Muscle of leg (tissue), 11 donors: Measurements from ENCODE around the gene SEMA4F. TPM values are rescaled to one million over a fixed set of nuclear protein-coding genes. Genes with fewer than 3 reads are reported as not detected.
A peak's percentile ranks its signal among the peaks of the same experiment; 100 is the strongest.

Source experiments
- DNase-seq: peaks from one replicate; pipeline ENCODE4 v3.0.0; 2013
- H3K27ac ChIP-seq: one replicate; pipeline ENCODE4 v1.5.1; 2013; ENCODE audit warnings: mild to moderate bottlenecking, low read length, control low read depth
- H3K27me3 ChIP-seq: one replicate; pipeline ENCODE4 v1.6.1; 2013; ENCODE audit warnings: low read length; ENCODE audit not compliant: control insufficient read depth, insufficient read depth
- H3K36me3 ChIP-seq: one replicate; pipeline ENCODE4 v1.6.1; 2013; ENCODE audit warnings: low read length; ENCODE audit not compliant: control insufficient read depth, insufficient read depth
- H3K4me1 ChIP-seq: one replicate; pipeline ENCODE4 v1.6.1; 2013; ENCODE audit warnings: low read length; ENCODE audit not compliant: control insufficient read depth, insufficient read depth
- H3K4me3 ChIP-seq: one replicate; pipeline ENCODE4 v1.5.1; 2013; ENCODE audit warnings: low read length, control low read depth
- H3K9me3 ChIP-seq: replicated peaks from 2 replicates; pipeline ENCODE4 v1.6.1; 2013; ENCODE audit warnings: low read depth, low read length; ENCODE audit not compliant: control insufficient read depth
- WGBS: methylation state at CpG from one replicate; pipeline ENCODE4 v1.1.5; 2013; ENCODE audit warnings: missing lambda C conversion rate; ENCODE audit not compliant: insufficient coverage; 5-methylcytosine and 5-hydroxymethylcytosine counted together
- polyA plus RNA-seq, 8 donors: library from polyadenylated mRNA; unstranded; fragments of 120-200 nt; gene quantifications; one replicate each; pipeline versions ENCODE4 v1.2.1 to v1.2.3, GENCODE V29; 2013; ENCODE audit warnings: inconsistent platforms in 1 of 8, low replicate concordance in 1 of 8; ENCODE audit not compliant: insufficient read length in 8 of 8, insufficient read depth in 1 of 8
- total RNA-seq: library from RNA; stranded (reverse); fragments of 120-200 nt; gene quantifications from one replicate; pipeline ENCODE4 v1.2.4, GENCODE V29; 2013

The SEMA4F gene
- total and polyA plus RNA-seq, 9 donors, result 2.1 to 4.6 (median 3.5) TPM

DNA sequence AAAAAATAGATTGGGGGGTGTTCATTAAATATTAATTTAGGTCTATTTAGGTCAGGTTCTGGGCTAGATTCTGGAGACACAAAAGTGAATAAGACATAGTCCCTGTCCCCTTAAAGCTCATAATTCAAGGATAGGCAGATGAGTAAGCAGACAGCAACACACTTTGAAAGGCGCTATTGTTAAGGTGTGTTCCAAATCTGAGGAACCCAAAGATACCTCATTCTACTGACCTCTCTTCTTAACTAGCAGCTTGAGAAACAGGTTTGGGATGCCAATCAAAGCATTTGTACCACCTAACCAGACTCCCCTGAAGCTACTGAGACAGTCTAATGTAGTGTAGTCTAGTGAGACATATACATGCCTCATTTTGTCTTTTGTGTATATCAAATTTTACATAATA lies 34.8 kb downstream of the SEMA4F start:
- H3K27me3 ChIP-seq, result no peaks in the 10 kb centered on the region
- H3K4me1 ChIP-seq, result no peaks in the 10 kb centered on the region
- no peak overlapping the region for H3K27ac ChIP-seq
- no peaks in the 10 kb centered on the region for H3K36me3 ChIP-seq
- no peak overlapping the region for H3K4me3 ChIP-seq
- no CpG with 5 or more reads among the region's 1 CpG for WGBS
- no peaks in the 10 kb centered on the region for H3K9me3 ChIP-seq
- DNase-seq, result no peak

DNA sequence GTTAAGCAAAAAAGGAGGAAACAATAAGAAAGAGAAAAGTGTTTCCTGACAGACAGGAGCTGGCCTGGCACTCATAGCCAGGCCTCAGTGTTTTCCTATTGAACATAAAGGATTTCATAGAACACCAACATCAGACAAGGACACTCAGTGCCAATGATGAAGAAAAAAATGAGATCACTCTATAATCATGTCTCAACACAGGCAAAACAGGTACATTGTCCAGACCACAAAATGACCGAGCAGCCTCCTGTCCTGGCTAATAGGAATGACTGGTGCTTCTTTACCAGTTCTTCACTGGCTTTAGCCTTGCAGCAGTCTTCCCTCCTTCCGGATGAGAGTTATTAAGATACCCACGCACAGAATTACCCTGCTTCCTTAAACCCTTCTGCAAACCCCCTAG lies 35.6 kb downstream of the SEMA4F start:
- no peak for DNase-seq
- Histone ChIP-seq H3K27me3 (no peaks in the 10 kb centered on the region), H3K4me1 (no peaks in the 10 kb centered on the region), H3K9me3 (no peaks in the 10 kb centered on the region), H3K36me3 (no peaks in the 10 kb centered on the region), H3K4me3 (no peak overlapping the region), H3K27ac (no peak overlapping the region)
- 60% methylated on average over 2 of the region's 3 CpGs for WGBS

DNA sequence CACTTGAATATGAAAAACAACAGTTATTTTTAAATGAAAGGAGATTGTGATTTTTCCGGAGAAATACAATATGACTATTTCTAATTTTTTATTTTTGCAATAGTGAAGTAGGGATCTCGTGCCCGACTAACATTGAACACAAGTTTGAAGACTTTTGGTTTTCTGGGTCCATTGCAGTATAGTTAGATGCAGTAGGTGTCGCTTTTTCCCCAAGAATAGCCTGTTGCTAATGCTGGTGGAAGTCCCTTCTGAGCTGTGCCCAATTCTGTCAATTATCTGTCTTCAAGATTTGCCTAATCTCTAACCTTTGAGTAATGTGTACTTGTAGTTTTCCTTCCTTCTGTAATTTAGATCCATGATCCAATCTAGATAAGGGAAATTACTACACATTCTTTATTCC lies 36.5 kb downstream of the SEMA4F start:
- Histone ChIP-seq H3K4me3 (no peak overlapping the region), H3K4me1 (no peaks in the 10 kb centered on the region), H3K36me3 (no peaks in the 10 kb centered on the region), H3K9me3 (no peaks in the 10 kb centered on the region), H3K27ac (no peak overlapping the region), H3K27me3 (no peaks in the 10 kb centered on the region)
- no CpG with 5 or more reads among the region's 4 CpGs for WGBS
- DNase-seq, result peak; percentile 61

DNA sequence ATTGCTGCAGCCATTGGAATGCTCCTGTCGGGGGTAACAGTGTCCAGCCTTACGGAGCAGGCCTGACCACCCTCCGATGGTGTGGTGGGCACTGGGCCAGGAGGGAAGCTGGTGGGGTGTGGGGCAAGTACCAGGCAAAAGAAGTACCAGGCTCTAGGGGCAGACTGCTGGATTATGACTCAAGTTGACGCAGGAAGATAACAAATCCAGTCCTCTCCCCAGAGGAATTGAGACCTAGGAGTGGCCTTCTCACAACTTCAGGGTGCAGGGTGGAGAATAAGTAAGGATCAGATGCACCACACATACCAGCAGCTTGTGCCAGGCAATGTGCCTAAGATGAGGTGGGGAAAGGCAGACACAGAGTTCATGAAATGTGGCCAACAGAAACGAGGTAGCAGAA lies 37.9 kb downstream of the SEMA4F start:
- 82% methylated on average over 4 of the region's 5 CpGs for WGBS
- no peak for DNase-seq
- H3K27ac ChIP-seq, result no peak overlapping the region

DNA sequence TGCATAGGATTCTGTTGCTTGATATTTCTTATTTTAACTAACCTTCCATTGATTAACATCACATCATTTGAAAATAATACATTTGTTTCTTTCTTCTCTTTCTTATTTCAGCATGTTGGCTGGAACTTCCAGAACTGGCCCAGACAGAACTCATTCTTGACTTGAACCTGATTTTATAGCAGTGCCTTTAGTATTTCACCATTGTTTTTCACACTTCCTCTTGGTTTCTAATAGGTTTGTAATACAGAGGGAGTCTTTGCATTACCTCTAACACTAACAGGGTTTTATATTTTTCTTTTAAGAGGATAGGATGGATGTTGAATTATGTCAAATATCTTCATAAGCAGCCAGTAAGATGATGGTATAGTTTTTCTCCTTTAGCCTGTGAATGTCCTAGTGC lies 39.2 kb downstream of the SEMA4F start:
- no peaks in the 10 kb centered on the region for H3K4me1 ChIP-seq
- no peaks in the 10 kb centered on the region for H3K36me3 ChIP-seq
- no peaks in the 10 kb centered on the region for H3K27me3 ChIP-seq
- no peak overlapping the region for H3K4me3 ChIP-seq
- no peak for DNase-seq
- no peak overlapping the region for H3K27ac ChIP-seq
- H3K9me3 ChIP-seq, result no peaks in the 10 kb centered on the region

More for the DNA sequence above, 37.9 kb downstream of the SEMA4F start:
- H3K4me1 ChIP-seq, result no peaks in the 10 kb centered on the region
- H3K27me3 ChIP-seq, result no peaks in the 10 kb centered on the region
- no peak overlapping the region for H3K4me3 ChIP-seq
- H3K36me3 ChIP-seq, result no peaks in the 10 kb centered on the region
- H3K9me3 ChIP-seq, result no peaks in the 10 kb centered on the region

DNA sequence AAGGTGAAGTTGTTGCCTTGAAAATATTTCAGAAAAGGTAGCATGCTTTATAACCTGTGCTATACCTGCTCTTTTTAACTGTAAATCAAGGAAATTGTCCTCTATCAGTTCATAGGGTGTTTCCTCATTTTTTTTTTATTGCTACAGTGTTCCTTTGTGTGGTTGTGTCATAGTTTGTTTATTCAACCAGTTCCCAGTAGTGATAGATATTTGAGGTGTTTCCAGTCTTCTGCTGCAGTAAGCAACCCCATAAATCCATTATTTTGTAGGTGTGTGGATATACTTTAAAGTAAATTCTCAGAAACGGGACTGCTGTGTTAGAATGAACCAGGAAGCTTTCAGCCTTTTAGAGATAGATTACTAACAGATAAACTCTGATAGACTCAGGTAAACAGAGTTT lies 39.6 kb downstream of the SEMA4F start:
- no peak overlapping the region for H3K27ac ChIP-seq
- no peaks in the 10 kb centered on the region for H3K9me3 ChIP-seq
- H3K36me3 ChIP-seq, result no peaks in the 10 kb centered on the region
- no CpG with 5 or more reads among the region's 1 CpG for WGBS
- no peaks in the 10 kb centered on the region for H3K4me1 ChIP-seq
- H3K27me3 ChIP-seq, result no peaks in the 10 kb centered on the region
- H3K4me3 ChIP-seq, result no peak overlapping the region
- DNase-seq, result no peak

DNA sequence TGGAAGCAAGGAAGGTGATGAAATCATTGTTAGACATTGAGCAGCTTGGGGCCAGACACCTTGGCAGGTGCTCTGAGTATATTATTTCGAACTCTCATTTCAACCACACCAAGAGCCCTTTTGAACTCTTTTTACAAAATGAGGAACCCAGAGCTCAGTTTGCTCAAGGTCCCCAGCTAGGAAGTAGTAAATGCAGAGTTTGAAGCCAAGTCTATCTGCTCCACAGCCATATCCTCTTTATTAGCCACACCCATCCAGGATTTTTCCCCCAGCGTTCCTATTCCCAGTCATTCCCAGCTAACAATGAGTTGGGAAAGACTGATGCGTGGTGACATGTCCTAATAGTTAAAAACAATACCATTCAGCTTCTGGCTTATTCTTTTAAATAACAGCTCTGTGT lies 40.2 kb downstream of the SEMA4F start:
- Histone ChIP-seq H3K4me1 (no peaks in the 10 kb centered on the region), H3K27ac (no peak overlapping the region), H3K36me3 (no peaks in the 10 kb centered on the region), H3K27me3 (no peaks in the 10 kb centered on the region), H3K4me3 (no peak overlapping the region), H3K9me3 (no peaks in the 10 kb centered on the region)
- no peak for DNase-seq
- WGBS, result no CpG with 5 or more reads among the region's 3 CpGs

DNA sequence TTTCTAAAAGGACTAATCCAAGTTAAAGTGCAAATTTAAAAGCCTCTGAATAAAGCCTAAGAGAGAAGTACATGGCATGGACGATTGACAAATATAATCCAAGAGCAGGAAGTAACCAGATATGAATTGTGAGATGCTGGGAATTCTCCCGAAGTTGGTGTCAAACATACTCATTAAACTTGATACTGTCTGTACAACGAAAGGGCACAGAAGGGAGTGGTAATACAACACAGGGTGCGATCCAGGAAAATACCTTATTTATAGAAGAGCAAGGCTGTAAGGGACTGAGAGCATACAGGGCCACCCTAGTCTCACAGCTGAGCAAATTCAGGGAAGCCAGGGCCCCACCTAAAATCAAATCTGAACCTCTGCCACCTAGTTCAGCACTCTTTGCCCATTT lies 41.6 kb downstream of the SEMA4F start:
- DNase-seq, result no peak
- H3K4me1 ChIP-seq, result no peaks in the 10 kb centered on the region
- H3K9me3 ChIP-seq, result no peaks in the 10 kb centered on the region
- no CpG with 5 or more reads among the region's 4 CpGs for WGBS
- H3K27me3 ChIP-seq, result no peaks in the 10 kb centered on the region
- no peak overlapping the region for H3K27ac ChIP-seq
- H3K4me3 ChIP-seq, result no peak overlapping the region
- no peaks in the 10 kb centered on the region for H3K36me3 ChIP-seq

DNA sequence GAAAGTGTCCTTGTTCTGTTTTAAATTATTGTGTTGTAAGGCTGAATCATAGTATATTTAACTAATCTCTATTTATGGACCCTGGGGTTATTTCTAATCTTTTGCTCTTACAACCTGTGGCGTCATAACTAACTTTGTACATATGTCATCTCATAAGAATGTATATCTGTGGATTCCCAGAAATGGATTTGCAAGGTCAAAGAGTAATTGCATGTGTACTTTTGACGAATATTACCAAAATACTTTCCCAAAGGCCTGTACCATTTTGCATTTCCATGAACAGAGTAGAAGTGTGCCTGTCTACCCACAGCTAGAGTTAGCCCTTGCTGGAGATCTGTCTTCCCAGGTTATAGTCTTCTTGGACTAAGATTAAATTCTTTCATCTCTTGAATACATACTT lies 42.8 kb downstream of the SEMA4F start:
- no peak overlapping the region for H3K27ac ChIP-seq
- DNase-seq, result no peak
- no peaks in the 10 kb centered on the region for H3K9me3 ChIP-seq
- no CpG with 5 or more reads among the region's 2 CpGs for WGBS
- no peak overlapping the region for H3K4me3 ChIP-seq
- H3K36me3 ChIP-seq, result no peaks in the 10 kb centered on the region
- peaks cover 3% of the 10 kb centered on the region for H3K27me3 ChIP-seq
- H3K4me1 ChIP-seq, result no peaks in the 10 kb centered on the region

DNA sequence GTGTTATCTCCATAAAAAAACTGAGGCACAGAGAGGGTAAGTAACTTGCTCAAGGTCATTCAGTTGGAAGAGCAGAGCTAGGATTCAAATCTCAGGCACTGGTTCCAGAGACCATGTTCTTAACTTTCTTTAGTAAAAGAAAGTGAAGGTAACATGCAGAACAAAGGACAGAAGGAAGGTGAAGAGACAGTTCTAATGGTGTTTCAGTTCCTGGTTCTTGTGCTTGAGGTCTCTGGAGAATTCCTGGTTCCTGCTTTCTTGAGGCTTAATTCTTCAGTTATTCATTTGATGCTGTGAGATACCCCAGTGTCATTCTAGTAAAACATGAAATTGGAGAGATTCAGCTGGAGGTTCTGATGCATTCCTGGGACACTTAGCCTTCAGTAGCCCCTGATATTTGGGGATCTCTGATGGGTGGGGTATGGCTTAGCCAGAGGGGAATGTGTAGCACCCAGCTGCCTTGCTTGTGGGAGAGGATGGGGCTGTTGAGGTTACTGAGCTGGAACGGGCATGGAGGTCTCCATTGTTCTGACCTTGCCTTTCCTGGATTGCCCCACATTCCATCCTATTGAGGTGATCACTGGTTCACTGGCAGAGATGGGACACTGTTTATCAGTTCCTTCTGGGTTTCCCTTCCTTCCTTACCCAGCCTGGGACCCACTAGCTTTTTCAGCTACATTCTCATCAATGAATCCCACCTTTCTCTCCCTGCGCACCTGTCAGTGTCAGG lies 46.8 kb downstream of the SEMA4F start:
- no peak for DNase-seq
- H3K9me3 ChIP-seq, result no peaks in the 10 kb centered on the region
- WGBS, result 91% methylated on average over 1 of the region's 2 CpGs
- H3K4me3 ChIP-seq, result no peak overlapping the region
- H3K27ac ChIP-seq, result no peak overlapping the region
- no peaks in the 10 kb centered on the region for H3K4me1 ChIP-seq
- H3K36me3 ChIP-seq, result no peaks in the 10 kb centered on the region
- peaks cover 3% of the 10 kb centered on the region for H3K27me3 ChIP-seq
